CD1c-positive myeloid dendritic cell (primary cell): ENCODE measurements around the gene LRRC73.
"Not testable (repeated sequence)": the region's sequence is repeated elsewhere in the genome, so short reads cannot be mapped to it uniquely, and the experiment has no call there.

Experiments
- DNase-seq: peaks from one replicate; pipeline ENCODE4 v3.0.0-alpha.2; 2016; ENCODE audit errors: extremely low spot score

Gene LRRC73

GRCh38 chr6:43509984-43510826, at the start of gene LRRC73:
LRRC73 (minus strand) TSS chr6:43510346; CDS start chr6:43509785, 561 bp downstream.
- DNase-seq: peak; percentile 89

DNA sequence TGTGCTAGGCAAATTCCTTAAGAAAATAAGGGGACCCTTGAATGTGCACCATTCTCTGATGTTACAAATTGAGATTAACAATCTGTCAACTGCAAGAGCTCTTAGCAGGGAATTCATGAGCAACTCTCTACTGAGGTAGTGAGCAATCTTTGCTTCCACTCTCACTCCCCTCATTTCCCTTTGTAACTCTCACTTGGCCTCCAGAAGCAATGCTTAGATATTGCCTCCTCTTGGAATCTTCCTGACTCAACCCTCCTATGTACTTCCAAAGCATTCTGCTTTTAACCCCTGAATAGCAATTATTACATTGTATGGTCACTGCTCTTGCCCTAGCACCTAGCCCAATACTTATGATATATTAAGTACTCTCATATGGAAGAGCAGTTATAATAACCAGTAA, 49.2 kb upstream of the LRRC73 start:
- DNase-seq: no peak

- DNase-seq: not testable (repeated sequence)
These were observed 47.5 kb upstream of the LRRC73 start for GRCh38 chr6:43557620-43558019.

DNA sequence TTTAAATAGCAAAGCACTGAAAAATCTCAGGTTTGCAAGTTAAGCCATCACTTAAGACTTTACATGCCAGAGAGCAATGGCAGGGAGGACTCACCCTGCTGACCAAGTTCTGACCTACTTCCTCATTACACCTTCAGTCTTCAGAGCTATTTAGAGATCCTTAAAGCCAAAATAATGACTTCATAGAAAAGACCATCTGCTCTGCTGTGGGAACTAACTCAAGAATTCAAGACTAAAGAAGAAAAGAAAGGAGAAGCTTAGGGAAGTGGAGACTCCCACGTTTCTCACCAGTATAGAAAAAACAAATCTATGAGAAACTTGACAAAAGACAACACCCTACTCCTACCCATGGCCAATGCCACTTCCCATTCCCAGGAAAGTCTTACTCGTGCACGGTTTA, 37.1 kb upstream of the LRRC73 start:
- no peak for DNase-seq

- no peak for DNase-seq
These were observed 34.3 kb upstream of the LRRC73 start for GRCh38 chr6:43544461-43544860.

GRCh38 chr6:43541774-43542471, 31.8 kb upstream of the LRRC73 start:
- DNase-seq: no peak

DNA sequence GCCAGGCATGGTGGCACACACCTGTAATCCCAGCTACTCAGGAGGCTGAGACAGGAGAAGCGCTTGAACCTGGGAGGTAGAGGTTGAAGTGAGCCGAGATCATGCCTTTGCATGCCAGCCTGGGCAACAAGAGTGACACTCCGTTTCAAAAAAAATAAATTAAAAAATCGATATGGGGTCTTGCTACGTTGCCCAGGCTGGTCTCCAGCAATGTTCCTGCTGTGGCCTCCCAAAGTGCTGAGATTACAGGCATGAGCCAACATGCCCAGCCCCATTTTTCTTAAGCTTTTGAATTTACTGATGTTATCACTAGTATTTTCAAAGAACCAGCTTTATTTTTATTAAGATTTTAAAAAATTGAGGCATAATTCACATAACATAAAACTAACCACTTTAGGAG, 30.4 kb upstream of the LRRC73 start:
- no peak for DNase-seq

- DNase-seq: not testable (repeated sequence)
These were observed 29.3 kb upstream of the LRRC73 start for GRCh38 chr6:43539409-43539808.

DNA sequence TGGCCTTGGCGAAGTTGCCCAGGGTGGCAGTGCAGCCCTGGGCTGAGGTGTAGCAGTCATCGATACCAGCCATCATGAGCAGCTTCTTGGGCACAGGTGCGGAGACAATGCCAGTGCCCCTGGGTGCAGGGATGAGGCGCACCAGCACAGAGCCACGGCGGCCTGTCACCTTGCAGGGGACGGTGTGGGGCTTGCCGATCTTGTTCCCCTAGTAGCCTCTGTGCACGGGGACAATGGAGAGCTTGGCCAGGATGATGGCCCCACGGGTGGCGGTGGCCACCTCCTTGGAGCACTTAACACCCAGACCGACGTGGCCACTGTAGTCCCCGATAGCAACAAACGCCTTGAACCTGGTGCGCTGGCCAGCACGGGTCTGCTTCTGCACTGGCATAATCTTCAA, 28.8 kb upstream of the LRRC73 start:
- not testable (repeated sequence) for DNase-seq

GRCh38 chr6:43532201-43532600, 22.1 kb upstream of the LRRC73 start:
- DNase-seq: no peak

GRCh38 chr6:43524483-43524961, 14.4 kb upstream of the LRRC73 start:
- no peak for DNase-seq

GRCh38 chr6:43523284-43523683, 13.1 kb upstream of the LRRC73 start:
- no peak for DNase-seq

GRCh38 chr6:43522547-43523261, 12.6 kb upstream of the LRRC73 start:
- no peak for DNase-seq

DNA sequence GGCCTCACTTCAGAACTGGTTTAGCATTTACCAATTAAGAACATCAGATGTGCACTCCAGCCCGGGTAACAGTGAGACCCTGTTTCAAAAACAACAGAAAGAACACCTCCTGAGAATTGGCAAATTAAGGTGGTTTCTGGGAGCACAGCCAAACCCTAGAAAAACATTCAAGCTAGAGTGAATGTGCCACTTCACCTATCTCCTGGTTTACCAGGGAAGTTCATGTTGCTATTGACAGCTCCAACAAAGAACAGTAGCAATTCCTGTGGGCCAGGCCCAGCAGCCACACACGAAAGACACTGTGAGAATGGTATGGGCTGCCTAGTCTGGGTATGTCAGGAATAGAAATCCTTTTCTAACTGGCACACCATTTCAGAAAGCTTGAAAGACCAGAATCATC, 11.7 kb upstream of the LRRC73 start:
- DNase-seq: no peak

DNA sequence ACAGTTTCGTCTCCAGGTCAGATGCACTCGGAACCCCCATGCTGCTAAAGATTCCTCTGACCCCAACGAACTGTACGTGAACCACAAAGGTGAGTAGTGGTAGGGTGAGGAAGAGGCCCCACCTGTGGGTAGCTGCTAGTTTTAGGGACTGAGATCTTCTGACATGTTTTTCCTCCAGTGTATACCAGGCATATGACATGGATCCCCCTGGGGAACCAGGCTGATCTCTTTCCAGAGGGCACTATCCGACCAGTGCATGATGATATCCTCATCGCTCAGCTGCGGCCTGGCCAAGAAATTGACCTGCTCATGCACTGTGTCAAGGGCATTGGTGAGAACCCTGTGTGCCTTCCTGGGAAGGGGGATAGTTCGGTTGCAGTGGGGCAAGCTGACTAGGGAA, 10.0 kb upstream of the LRRC73 start:
- DNase-seq: no peak

DNA sequence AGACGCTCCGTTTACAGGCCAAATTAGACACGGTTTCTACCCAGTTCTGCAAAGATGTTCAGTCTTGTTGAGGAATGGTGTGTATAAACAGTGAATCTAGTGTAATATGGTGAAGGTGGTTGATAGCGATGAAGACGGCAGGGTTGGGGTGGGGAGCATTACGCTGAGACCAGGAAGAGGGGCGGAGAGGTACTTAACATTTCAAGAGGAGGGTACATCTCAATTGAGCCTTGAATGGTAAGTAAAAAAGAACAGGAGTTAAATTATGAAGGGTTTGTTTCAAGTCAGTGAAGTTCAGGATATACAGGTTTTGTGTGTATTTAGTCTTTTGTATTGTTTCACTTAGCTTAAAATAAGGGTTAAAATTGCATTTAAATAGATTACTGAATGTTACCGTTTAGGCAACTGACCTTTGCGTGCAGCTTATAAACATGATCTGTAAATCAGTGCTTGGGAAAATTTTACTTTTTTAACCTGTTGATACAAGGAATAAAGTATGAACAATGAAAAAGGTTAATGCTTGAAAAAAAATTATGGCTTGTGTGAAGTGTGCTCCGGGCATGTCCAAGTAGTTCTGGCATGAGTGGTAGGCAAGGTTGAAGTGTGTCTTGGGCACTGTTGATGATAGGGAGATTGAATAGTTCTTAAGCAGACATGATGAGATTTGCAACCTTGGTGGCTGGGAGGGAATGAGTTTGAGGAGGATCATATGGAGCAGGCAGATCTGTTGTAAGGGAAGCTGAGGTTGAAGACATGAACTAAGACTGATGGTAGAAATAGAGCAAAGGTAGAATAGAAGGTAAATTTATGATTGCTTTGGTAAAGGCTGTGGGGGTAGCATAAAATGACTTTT, 7.6 kb upstream of the LRRC73 start:
- no peak for DNase-seq

GRCh38 chr6:43516697-43517504, 6.8 kb upstream of the LRRC73 start, which contains the start of the genes POLR1C and YIPF3:
POLR1C (plus strand) TSS chr6:43517089; CDS start chr6:43517110, 21 bp downstream.
YIPF3 (minus strand) TSS chr6:43516926; CDS start chr6:43516807, 119 bp downstream.
- DNase-seq: peak; percentile 100

DNA sequence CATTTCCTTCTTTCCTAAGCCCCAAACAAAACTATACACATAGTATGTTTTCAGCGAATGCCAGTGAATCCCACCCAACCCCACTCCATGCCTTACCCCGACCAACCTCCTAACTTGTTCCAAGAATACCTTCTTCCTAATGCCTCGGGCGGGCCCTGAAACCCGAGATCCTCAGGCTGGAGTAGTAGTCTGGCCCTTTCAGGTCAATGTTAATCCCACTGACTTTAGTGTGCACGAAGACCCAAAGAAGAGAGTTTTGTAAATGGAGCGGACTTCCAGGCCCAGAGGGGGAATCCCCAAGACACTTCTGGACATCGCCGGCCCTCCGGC, 6.2 kb upstream of the LRRC73 start:
- no peak for DNase-seq

DNA sequence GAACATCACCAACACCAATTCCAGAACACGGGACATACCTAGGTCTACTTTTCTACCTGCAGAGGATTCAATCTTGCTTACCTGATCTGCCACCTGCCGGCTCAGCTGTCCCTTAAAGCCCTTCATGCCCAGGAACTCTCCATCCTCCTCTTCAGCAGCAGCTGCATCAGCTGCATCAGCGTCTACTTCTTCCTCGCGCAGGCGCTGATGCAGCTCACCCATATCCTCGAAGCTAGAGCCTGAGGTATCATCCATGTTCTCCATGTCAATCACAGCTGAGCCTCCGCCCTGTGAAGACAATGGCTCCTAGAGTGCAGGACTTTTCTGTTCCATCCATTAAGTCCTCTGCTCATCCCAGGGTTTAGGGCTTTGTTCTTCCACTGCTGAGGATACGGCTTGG, 5.7 kb upstream of the LRRC73 start:
- no peak for DNase-seq

DNA sequence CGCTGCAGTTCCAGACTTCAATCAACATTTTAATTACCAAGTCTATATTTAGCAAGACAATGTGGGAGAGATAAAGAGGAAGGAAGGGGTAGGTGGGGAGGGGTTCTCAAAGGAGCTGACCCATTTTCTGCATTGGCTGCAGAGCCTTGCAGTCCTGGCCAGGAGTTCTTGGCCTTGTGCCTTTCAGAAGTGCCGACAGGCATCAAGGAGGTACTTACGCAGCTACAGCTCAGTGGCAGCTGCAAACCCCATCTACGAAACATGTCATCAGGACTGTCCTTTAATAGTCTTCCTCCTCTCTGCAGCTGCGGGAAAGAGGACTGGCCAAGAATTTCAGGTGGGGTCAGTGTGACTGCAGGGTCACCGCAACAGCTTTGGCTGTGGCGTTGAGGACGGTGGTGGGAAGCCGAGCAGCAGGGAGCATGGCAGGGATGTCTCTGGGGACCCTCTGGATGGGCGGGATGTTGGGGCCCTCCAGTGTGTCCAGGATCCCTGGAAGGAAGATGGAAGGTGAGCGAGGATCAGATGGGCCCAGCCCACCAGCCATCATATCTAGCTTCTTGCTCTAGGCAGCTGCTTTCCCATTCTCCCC, 1.8 kb upstream of the LRRC73 start:
- DNase-seq: no peak
